Measurements from ENCODE around the gene PCMT1. TPM values are rescaled to one million over a fixed set of nuclear protein-coding genes. Genes with fewer than 3 reads are reported as not detected.

PCMT1 gene
- total and polyA plus RNA-seq, 2 of the 4 experiments (the other 2 are of a cell fraction) = 101 to 109 TPM

GRCh38 chr6:149845549-149845948 is 96.0 kb downstream of the PCMT1 start:
- no peak overlapping the region for H2AFZ ChIP-seq (replicated peaks; ENCODE audit: low read length, poor library complexity)
- no peak for TF ChIP-seq FOS (IDR thresholded peaks at IDR 0.05; ENCODE audit: low read depth, low read length)
- TF ChIP-seq, protein P1, sequence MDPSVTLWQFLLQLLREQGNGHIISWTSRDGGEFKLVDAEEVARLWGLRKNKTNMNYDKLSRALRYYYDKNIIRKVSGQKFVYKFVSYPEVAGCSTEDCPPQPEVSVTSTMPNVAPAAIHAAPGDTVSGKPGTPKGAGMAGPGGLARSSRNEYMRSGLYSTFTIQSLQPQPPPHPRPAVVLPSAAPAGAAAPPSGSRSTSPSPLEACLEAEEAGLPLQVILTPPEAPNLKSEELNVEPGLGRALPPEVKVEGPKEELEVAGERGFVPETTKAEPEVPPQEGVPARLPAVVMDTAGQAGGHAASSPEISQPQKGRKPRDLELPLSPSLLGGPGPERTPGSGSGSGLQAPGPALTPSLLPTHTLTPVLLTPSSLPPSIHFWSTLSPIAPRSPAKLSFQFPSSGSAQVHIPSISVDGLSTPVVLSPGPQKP (IDR thresholded peaks at IDR 0.05; ENCODE audit: borderline replicate concordance, low read depth, low read length) = no peak
- TF ChIP-seq POLR2A (IDR thresholded peaks at IDR 0.05; ENCODE audit: low read depth, low read length) = no peak
- TF ChIP-seq RAD21 (IDR thresholded peaks at IDR 0.05; ENCODE audit: low read length) = no peak
- TF ChIP-seq MAZ (IDR thresholded peaks at IDR 0.05; ENCODE audit: borderline replicate concordance, low read depth, low read length) = no peak
- TF ChIP-seq RCOR1 (IDR thresholded peaks at IDR 0.05; ENCODE audit: insufficient replicate concordance, low read length) = no peak
- TF ChIP-seq MAFK (IDR thresholded peaks at IDR 0.05; ENCODE audit: low read depth, low read length) = no peak
- no peak for TF ChIP-seq CEBPB (IDR thresholded peaks at IDR 0.05; ENCODE audit: low read depth, low read length)
- TF ChIP-seq RFX5 (IDR thresholded peaks at IDR 0.05; ENCODE audit: low read depth, low read length) = no peak
- no peak for TF ChIP-seq USF2 (IDR thresholded peaks at IDR 0.05; ENCODE audit: low read depth, low read length)
- no peak for TF ChIP-seq NFE2L2 (IDR thresholded peaks at IDR 0.05; ENCODE audit: low read depth, low read length)
- no peak for TF ChIP-seq CHD1 (IDR thresholded peaks at IDR 0.05; ENCODE audit: low read depth, low read length)
- TF ChIP-seq CTCF (conservative IDR thresholded peaks at IDR 0.05; ENCODE audit: low read depth, low read length) = no peak
- no peak for TF ChIP-seq MXI1 (IDR thresholded peaks at IDR 0.05; ENCODE audit: borderline replicate concordance, low read depth, low read length)
- TF ChIP-seq SMC3 (IDR thresholded peaks at IDR 0.05; ENCODE audit: low read depth, low read length) = no peak
- TF ChIP-seq BHLHE40 (IDR thresholded peaks at IDR 0.05; ENCODE audit: low read depth, low read length) = no peak
- H3K4me2 ChIP-seq (ENCODE audit: low read depth, low read length) = no peak overlapping the region
- H4K20me1 ChIP-seq (ENCODE audit: insufficient read depth, low read length) = peaks cover 13% of the 10 kb centered on the region
- intact Hi-C loops (cut with micrococcal nuclease) = no loop called here
- no peak overlapping the region for H3K4me3 ChIP-seq (ENCODE audit: insufficient read depth, low read depth, low read length)
- dilution Hi-C loops (cut with HindIII; ENCODE audit: low sequenced_read_pairs, unreplicated experiment) = no loop called here
- peak overlapping the region; percentile 88 for H2BK120ac ChIP-seq (ENCODE audit: low read depth, low read length)
- ChIA-PET CTCF (no interaction called here), POLR2A (ENCODE audit: unreplicated experiment) (no interaction called here)
- H3K9me3 ChIP-seq (ENCODE audit: control insufficient read depth, insufficient read depth, low read length) = no peaks in the 10 kb centered on the region
- DNase-seq (no peak), ATAC-seq (ENCODE audit: low read depth) (no peak)
- H2AK9ac ChIP-seq (replicated peaks; ENCODE audit: low read depth, low read length, poor library complexity) = peak overlapping the region; percentile 18
- no peak overlapping the region for H3K9ac ChIP-seq (ENCODE audit: low read depth, low read length)
- peaks cover 9% of the 10 kb centered on the region; the same call in 1 of the 2 replicates for H3K36me3 ChIP-seq (ENCODE audit: control insufficient read depth, insufficient read depth, low read length)
- peak overlapping the region; percentile 62; the same call in 1 of the 2 replicates for H3K14ac ChIP-seq (replicated peaks; ENCODE audit: low read depth, low read length)
- in situ Hi-C loops (cut with MboI; ENCODE audit: low sequenced_read_pairs) = loop anchor here (25.0 kb wide), 1 partner anchor 1217 kb away; no protein-coding TSS in a partner anchor
- peak overlapping the region; percentile 78 for H2BK20ac ChIP-seq (ENCODE audit: low read depth, low read length)
- 0 out of 2 replicates have a peak overlapping the region, but pooled peaks have one; percentile 1 for H4K5ac ChIP-seq (ENCODE audit: low read depth, low read length)
- H3K27me3 ChIP-seq (ENCODE audit: control insufficient read depth, insufficient read depth, low read length) = no peaks in the 10 kb centered on the region
- H3K4ac ChIP-seq (ENCODE audit: low read depth, low read length) = peak overlapping the region; percentile 93
- peaks cover 32% of the 10 kb centered on the region for H3K4me1 ChIP-seq (ENCODE audit: control insufficient read depth, insufficient read depth, low read length)
- WGBS, 2 experiments (ENCODE audit: extremely low coverage in 2 of 2, insufficient read length in 1 of 2) = no CpG with 5 or more reads among the region's 3 CpGs
- H3K23ac ChIP-seq (ENCODE audit: low read depth, low read length) = no peak overlapping the region
- peaks cover 36% of the 10 kb centered on the region for H3K9me1 ChIP-seq (ENCODE audit: insufficient read depth, low read length)
- 0 out of 2 replicates have a peak overlapping the region, but pooled peaks have one; percentile 4 for H3K18ac ChIP-seq (ENCODE audit: low read depth, low read length)
- no TSS peak for BruUV-seq (replicated peaks)
- H2AK5ac ChIP-seq (ENCODE audit: low read depth, low read length) = peak overlapping the region; percentile 93
- peak overlapping the region; percentile 93; the same call in 1 of the 3 replicates for H2BK15ac ChIP-seq (ENCODE audit: low read depth, low read length)
- H3K56ac ChIP-seq (ENCODE audit: extremely low read depth, insufficient read depth, low read length) = no peak overlapping the region
- peak overlapping the region in 1 of 2 experiments; percentile 31; a peak in 1 of 4 replicates for H4K8ac ChIP-seq (ENCODE audit: low read depth in 2 of 2, low read length in 2 of 2)
- H3K27ac ChIP-seq (ENCODE audit: insufficient read depth, low read length) = no peak overlapping the region
- H3K79me1 ChIP-seq (ENCODE audit: low read depth in 1 of 2, low read length in 2 of 2) = peaks cover 23 to 63% of the 10 kb centered on the region in 2 experiments
- H2BK5ac ChIP-seq (ENCODE audit: low read depth, low read length, poor library complexity, severe bottlenecking) = peak overlapping the region; percentile 43
- peak overlapping the region; percentile 92 for H4K91ac ChIP-seq (ENCODE audit: insufficient read depth, low read depth, low read length)
